GM18868 (cell line): Measurements from ENCODE around the gene IQCE.

Source experiments
- ATAC-seq: cut with Tn5 transposase; IDR thresholded peaks from one replicate; pipeline ENCODE4 v1.9.1; 2021; ENCODE audit warnings: mild to moderate bottlenecking, moderate library complexity; ENCODE audit not compliant: unreplicated experiment

IQCE gene

DNA sequence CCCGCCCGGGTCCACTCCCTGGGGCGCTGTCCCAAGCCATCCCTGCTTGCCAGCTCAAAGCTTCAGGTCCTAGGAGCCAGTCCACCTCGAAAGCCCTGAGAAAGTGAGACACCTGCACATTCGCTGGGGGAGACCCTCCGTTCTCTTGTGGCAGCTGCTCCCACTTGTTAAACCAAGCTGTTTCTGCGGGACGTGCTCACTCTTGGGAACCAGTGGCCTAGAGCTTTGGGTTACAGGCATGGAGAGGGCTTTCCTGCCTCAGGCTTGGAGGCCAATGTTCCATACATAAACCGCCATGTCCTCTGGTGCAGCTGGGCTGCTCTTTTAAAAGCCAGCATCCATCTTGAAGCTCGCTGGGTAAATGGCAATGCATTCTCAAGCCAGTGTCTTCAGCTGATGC lies 53.1 kb downstream of the IQCE start:
- ATAC-seq = no peak

DNA sequence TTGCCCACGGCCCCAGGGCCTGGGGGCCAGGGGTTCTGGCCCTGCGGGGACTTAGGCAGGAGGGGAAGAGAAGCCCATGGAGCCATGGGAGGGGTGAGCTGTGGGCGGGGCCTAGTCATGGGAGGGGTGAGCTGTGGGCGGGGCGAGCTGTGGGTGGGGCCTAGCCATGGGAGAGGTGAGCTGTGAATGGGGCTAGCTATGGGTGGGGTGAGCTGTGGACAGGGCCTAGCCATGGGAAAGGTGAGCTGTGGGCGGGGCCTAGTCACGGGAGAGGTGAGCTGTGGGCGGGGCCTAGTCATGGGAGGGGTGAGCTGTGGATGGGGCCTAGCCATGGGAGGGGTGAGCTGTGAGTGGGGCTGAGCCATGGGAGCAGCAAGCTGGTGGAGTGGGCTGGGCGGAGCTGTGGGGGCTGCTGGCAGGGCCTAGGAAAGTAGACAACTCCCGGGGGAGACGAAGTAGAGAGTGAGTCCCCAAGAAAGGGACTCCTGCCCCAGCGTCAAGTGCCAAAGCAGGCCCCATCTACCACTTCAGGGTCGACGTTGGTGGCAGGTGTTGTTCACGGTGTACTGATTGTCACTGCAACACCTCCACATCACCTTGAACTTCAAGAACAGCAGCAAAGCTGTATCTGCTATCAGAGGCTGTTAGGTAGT lies 53.8 kb downstream of the IQCE start:
- ATAC-seq = no peak

- no peak for ATAC-seq
Measured at GRCh38 chr7:2613098-2613930, 54.5 kb downstream of the IQCE start.

DNA sequence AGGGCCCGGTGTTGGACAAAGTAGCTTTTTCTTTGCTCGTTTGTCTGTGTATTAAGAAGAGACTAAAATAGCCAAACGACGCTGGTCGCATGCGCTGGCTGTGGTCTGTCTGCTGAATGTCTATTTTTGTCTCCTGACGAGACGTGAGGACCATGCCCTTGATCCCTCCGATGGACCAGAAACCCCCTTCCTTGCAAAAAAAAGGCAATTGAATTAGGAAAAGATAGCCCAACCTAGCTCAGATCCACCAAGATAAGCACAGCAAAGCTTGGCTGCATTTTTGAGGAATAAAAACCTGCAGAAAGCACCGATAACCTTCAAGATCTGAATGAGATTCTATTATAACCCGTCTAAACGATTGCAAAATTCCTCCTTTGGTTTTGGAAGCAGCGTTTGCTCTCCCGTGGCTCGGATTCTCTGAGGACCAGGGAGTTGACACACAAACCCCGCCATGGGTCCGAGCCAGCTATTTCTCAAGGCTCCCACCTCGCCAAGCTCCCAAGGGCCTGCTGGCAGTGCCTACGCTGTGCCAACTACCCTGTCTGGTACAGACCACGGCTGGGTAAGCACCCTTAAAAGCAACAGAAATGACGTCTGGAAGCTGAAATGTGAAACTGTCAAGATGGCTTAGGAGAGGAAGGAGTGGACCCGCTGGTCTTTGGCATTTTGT lies 55.3 kb downstream of the IQCE start:
- no peak for ATAC-seq

DNA sequence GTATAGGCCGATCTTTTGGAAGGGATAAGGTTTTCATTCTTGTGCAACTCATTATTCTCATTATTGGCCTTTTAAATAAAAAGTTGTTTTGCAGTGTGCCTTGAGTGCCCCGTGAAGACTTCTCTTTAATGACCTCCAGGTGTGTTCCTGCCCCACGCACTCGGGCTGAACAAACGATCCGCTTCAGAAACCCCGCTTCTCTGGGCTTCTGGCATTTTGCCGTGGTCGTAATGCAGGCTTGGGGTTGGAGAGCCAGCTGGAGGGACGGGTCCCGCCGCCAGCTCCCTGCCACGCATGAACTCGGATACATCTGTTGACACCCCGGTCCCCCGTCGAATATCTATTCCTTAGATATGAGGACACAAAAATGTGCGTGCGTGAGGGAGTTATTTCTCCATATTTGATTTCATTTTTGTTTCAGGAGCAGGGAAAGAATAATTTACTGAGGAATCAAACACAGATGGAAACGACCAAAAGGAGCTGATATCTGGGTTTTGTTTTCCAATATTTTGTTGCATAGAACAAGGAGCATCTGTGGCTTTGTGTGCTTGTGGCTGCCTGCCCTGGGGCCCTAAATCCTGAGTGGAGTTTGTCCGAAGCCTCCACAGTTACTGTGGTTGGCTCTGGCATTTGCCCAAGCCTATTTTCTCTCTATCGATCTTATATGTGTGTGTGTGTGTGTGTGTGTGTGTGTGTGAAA lies 56.0 kb downstream of the IQCE start:
- no peak for ATAC-seq

DNA sequence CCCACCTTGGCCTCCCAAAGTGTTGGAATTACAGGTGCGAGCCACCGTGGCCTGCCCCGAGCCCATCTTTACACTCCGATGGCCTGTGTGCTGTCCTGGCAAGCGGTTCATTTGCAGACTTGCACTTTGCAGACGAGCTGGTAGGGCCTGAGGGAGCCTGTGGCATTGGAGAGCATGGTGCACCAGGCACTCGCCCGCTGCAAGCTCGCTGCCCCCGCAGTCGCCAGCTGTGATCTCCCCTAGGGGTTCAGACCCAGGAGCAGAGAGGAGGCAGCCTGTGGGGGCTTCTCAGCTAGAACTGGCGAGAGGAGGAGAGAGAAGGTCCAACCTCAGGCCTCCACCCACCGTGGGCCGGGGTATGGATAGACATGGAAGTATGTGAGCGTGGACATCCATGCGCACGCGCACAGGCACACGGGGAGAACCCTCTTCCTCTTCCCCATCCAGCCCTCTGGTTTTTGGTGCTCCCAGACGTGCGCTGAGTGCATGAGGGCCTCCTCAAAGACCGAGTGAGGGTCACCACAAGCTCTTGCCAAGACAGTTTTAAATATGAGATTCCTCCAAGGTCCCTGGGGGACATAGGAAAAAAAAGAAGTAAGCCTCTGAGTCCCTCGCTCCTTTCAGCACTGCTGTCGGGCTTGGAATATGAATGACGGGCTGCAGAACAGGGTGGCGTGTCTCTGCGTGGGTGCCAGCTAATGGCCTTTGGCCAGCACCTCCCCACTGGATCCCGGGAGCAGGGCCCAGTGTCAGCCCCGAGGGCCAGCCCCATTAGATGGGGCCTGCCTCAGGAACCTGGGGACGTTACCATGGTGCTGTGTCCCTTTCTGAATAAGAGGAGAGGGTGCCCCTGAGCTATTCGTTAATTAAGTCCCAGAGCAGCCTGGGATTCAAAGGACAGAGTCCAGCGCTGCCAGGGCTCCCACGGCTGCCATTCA lies 57.9 kb downstream of the IQCE start:
- ATAC-seq = no peak

DNA sequence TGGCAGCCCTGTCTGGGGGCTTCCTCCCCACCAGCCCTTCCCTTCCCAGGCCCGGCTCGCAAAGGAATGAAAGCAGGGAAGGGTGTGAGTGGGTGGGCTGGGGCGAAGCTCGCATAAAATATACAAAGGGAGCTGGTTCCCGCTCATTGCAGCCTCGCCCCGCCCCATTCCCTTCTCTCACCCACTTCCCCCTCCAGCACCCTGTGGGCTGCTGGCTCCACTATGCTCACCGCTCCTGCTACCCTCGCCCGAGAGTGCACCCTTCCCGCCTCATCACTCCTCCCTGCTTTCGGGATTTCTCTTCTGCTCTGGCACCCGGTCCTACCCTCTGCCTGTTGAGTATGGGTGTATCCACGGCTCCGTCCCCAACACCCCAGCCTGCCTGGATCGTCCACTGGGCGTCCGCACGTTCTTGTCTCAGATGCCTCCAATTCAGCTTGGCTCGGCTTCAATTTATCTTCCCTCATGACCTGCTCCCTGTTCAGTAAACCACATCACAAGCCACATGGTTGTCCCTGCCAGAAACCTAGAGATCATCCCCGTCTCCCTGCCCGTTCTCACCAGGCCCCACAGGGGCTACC lies 58.6 kb downstream of the IQCE start:
- no peak for ATAC-seq

DNA sequence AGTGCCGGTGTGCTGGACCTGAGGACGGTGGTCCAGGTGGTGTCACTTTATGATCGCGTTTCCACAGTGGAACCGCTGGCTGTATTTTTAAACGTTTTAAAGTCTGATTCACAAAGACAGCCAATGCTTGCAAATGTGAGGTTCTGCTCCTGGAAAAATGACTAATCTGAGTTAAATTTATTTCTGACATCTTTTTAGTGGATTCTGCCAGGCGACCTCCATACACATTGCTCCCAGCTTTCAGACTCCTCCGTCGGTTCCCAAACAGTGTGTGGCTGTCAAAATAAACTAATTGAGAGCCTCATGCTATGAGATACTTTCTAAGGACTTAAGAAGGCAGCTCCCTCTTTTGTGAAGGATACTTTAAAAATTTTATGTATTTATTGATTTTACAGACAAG lies 60.3 kb downstream of the IQCE start:
- ATAC-seq = no peak

DNA sequence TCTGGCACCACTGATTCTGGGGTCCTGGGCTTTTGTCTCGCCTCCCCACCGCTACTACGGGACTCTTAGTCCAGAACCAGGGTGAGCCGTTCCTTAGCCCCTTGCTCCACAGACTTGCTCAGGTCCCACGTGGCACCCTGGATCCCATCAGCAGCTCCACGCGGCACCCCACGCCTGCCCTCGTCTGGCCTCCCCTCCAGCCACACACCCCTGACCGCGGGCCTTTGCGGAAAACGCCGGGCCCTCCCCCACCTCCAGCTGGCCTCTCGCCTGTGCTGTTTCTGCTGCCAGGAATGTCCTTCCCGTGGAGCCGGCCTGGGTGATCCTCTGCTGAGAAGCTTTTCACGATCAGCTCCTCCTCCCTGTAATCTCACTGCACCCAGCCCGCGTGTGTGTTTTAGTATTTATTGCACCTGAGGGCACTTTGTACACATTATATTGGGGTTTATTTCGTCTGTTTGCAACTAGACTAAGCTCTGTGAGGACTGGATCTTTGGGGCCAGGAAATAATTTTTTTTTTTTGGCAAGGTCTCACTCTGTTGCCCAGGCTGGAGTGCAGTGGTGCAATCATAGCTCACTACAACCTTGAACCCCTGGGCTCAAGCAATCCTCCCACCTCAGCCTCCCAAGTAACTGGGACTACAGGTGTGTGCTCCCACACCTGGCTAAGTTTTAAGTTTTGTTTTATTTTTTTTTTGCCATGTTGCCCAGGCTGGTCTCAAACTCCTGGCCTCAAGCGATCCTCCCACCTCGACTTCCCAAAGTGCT lies 62.5 kb downstream of the IQCE start:
- ATAC-seq = no peak

GRCh38 chr7:2621948-2622640 lies 63.3 kb downstream of the IQCE start:
- ATAC-seq = no peak

GRCh38 chr7:2622869-2623697 lies 64.3 kb downstream of the IQCE start:
- no peak for ATAC-seq

DNA sequence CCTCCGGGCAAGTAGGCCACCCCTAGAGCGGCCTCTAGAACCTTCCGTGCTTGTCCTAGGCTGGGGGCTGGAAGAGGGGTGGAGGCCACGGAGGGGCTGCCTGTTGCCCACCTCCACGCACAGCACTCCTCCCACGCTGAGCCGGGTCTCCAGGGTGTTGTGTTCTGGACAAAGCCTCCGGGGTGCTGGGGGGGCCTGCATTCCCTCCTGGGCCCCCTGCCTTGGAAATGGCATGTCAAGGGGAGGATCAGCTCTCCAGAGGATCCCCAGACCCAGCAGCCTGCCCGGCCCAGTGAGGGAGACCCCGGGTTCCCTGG lies 64.9 kb downstream of the IQCE start:
- ATAC-seq = no peak

DNA sequence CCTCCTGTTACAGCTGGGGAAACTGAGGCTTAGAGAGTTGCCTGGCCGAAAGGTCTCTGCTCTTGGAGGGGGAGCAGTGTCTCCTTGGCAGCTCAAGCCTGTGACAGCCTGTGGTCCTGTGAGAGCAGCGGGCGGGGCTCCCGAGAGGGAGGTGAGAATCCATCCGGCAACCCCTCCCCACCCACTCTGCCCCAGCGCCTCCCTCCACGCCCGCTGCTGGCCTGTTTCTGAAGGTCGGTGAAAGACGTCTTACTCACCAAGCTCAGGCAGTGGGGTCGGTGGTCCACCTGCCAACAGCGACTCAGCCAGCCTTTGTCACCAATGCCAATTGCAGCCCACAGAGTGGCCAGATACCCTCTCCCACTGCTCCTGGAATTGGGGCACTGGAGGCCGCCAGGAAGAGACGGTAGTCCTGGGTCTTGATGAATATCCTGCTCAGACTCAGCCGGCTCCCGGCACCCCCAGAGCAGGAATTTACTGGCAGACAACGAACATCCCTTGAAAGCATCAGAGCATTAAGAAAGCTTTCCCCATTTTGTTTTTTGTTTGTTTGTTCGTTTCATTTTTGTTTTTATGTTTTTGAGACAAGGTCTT lies 65.6 kb downstream of the IQCE start:
- ATAC-seq = no peak

GRCh38 chr7:2626498-2627117 lies 67.8 kb downstream of the IQCE start:
- ATAC-seq = no peak

DNA sequence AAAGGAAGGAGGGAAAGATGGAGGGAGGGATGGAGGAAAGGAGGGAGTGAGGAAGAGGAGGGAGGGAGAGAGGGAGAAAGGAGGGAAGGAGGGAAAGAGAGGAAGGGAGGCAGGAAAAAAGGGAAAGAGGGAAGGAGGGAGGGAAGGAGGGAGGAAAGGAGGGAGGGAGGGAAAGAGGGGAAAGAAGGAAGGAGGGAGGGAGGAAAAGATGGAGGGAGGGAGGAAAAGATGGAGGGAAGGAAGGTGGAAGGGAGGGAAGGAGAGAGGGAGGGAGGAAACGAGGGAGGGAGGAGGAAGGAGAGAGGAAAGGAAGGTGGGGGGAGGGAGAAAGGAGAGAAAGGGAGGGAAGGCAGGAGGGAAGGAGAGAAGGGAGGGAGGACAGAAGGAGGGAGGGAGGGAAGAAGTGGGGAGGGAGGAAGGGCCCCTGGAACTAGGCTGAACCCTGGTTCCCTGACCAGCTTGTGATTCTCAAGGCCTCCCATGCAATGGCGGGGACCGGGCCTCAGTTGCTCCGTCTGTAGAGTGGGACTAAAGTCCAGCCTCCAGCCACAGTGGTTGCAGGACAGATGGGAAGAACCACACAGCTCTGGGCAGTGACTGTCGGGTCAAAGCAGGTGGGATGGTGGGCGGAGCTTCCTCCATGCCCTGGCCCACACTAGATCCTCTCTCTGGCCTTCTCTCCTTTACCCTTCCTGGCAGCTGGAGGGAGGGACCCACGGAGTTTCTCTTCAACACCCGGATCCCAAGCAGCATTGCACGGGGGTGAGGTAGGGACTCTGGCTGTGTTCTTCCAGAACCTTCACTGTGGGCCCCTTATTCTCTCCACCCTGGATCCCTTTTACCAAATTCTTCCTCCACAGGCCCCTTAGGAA lies 68.7 kb downstream of the IQCE start:
- no peak for ATAC-seq

GRCh38 chr7:2628130-2628482 lies 69.3 kb downstream of the IQCE start:
- ATAC-seq = no peak
